Suprapubic skin (tissue), 4 donors: ENCODE results near the gene ITIH5.

ENCODE experiments used
- CTCF ChIP-seq, 2 donors: fragments of 200-600 bp in 1 of 2; fragments of 450-650 bp in 1 of 2; sonication (generic) in 1 of 2; IDR thresholded peaks; one replicate each; pipeline ENCODE4 v1.5.1; 2016 to 2019; ENCODE audit warnings: antibody characterized with exemption in 2 of 2, mild to moderate bottlenecking in 1 of 2, moderate library complexity in 1 of 2
- POLR2A ChIP-seq, 2 donors: fragments of 450-650 bp; IDR thresholded peaks; one replicate each; pipeline ENCODE4 v1.6.1; 2017; ENCODE audit warnings: antibody characterized with exemption in 2 of 2, mild to moderate bottlenecking in 2 of 2, moderate library complexity in 2 of 2
- POLR2AphosphoS5 ChIP-seq, 3 donors: sonication (generic); formaldehyde crosslinking; IDR thresholded peaks; one replicate each; pipeline ENCODE4 v1.6.1; 2017; ENCODE audit warnings: antibody characterized with exemption in 3 of 3

- no peak for TF ChIP-seq CTCF (IDR thresholded peaks at IDR 0.05)
- TF ChIP-seq POLR2A (IDR thresholded peaks at IDR 0.05): no peak
- no peak for TF ChIP-seq POLR2AphosphoS5 (IDR thresholded peaks at IDR 0.05)
Measured at GRCh38 chr10:7527468-7527867, 139.3 kb downstream of the ITIH5 start.
